OCI-LY3 (cell line): ENCODE data around the gene PKD2L1.

Source experiments
- CTCF ChIP-seq: fragments of 200-600, 300-600 bp; sonication (generic); IDR thresholded peaks from 2 replicates; pipeline ENCODE4 v1.5.1; 2014; ENCODE audit warnings: antibody characterized with exemption, low read length, low read depth
- EZH2phosphoT487 ChIP-seq: fragments of 200-600 bp; shearing (Covaris generic); IDR thresholded peaks from 2 replicates; pipeline ENCODE4 v1.6.1; 2018; ENCODE audit warnings: antibody characterized with exemption, mixed run types, low read depth

- TF ChIP-seq CTCF (no peak), EZH2phosphoT487 (no peak)
Measured at GRCh38 chr10:100339236-100339635, 9.2 kb upstream of the PKD2L1 start.
